ENCODE data around the gene TTC38.

Gene TTC38

GRCh38 chr22:46238541-46238940, 29.3 kb upstream of the TTC38 start:
- TF ChIP-seq, protein P1, sequence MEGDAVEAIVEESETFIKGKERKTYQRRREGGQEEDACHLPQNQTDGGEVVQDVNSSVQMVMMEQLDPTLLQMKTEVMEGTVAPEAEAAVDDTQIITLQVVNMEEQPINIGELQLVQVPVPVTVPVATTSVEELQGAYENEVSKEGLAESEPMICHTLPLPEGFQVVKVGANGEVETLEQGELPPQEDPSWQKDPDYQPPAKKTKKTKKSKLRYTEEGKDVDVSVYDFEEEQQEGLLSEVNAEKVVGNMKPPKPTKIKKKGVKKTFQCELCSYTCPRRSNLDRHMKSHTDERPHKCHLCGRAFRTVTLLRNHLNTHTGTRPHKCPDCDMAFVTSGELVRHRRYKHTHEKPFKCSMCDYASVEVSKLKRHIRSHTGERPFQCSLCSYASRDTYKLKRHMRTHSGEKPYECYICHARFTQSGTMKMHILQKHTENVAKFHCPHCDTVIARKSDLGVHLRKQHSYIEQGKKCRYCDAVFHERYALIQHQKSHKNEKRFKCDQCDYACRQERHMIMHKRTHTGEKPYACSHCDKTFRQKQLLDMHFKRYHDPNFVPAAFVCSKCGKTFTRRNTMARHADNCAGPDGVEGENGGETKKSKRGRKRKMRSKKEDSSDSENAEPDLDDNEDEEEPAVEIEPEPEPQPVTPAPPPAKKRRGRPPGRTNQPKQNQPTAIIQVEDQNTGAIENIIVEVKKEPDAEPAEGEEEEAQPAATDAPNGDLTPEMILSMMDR (conservative IDR thresholded peaks at IDR 0.05; ENCODE audit: control insufficient read depth, insufficient read depth, low read depth, low read length) = no peak
- no peak for DNase-seq (ENCODE audit: low read depth)
- no peak overlapping the region for H3K4me3 ChIP-seq (ENCODE audit: control insufficient read depth, low read depth, low read length)

GRCh38 chr22:46239261-46240048, 28.4 kb upstream of the TTC38 start:
- no peak overlapping the region for H3K4me3 ChIP-seq (ENCODE audit: control insufficient read depth, low read depth, low read length)
- TF ChIP-seq, protein P1 (conservative IDR thresholded peaks at IDR 0.05; ENCODE audit: control insufficient read depth, insufficient read depth, low read depth, low read length) = no peak
- no peak for DNase-seq (ENCODE audit: low read depth)

GRCh38 chr22:46240073-46240472, 27.7 kb upstream of the TTC38 start:
- H3K4me3 ChIP-seq (ENCODE audit: control insufficient read depth, low read depth, low read length) = no peak overlapping the region
- TF ChIP-seq, protein P1 (conservative IDR thresholded peaks at IDR 0.05; ENCODE audit: control insufficient read depth, insufficient read depth, low read depth, low read length) = no peak
- no peak for DNase-seq (ENCODE audit: low read depth)

- TF ChIP-seq, protein P1 (conservative IDR thresholded peaks at IDR 0.05; ENCODE audit: control insufficient read depth, insufficient read depth, low read depth, low read length) = no peak
- no peak for DNase-seq (ENCODE audit: low read depth)
- no peak overlapping the region for H3K4me3 ChIP-seq (ENCODE audit: control insufficient read depth, low read depth, low read length)
These were observed 27.3 kb upstream of the TTC38 start for GRCh38 chr22:46240506-46240905.

- TF ChIP-seq, protein P1 (conservative IDR thresholded peaks at IDR 0.05; ENCODE audit: control insufficient read depth, insufficient read depth, low read depth, low read length) = no peak
- H3K4me3 ChIP-seq (ENCODE audit: control insufficient read depth, low read depth, low read length) = no peak overlapping the region
- no peak for DNase-seq (ENCODE audit: low read depth)
These were observed 26.9 kb upstream of the TTC38 start for GRCh38 chr22:46240907-46241306.

GRCh38 chr22:46241396-46242007, 26.3 kb upstream of the TTC38 start:
- TF ChIP-seq, protein P1 (conservative IDR thresholded peaks at IDR 0.05; ENCODE audit: control insufficient read depth, insufficient read depth, low read depth, low read length) = no peak
- no peak overlapping the region for H3K4me3 ChIP-seq (ENCODE audit: control insufficient read depth, low read depth, low read length)
- DNase-seq (ENCODE audit: low read depth) = no peak
